ENCODE data around the gene NFE2L1. TPM values are rescaled to one million over a fixed set of nuclear protein-coding genes. Genes with fewer than 3 reads are reported as not detected.

NFE2L1 gene
- total and polyA plus RNA-seq, 12 donors, result 62.0 to 432 (median 245) TPM

GRCh38 chr17:48044851-48045250 lies 3.3 kb upstream of the NFE2L1 start:
- WGBS, 4 donors, result 90 to 93% (median 92%) methylated on average over 4 of the region's 4 CpGs
- no peak overlapping the region for H3K4me3 ChIP-seq
- no peaks in the 10 kb centered on the region for H3K27me3 ChIP-seq
- no peak for TF ChIP-seq POLR2A (IDR thresholded peaks at IDR 0.05)
- no peak for TF ChIP-seq CTCF (IDR thresholded peaks at IDR 0.05)
- no peak for DNase-seq
- no peaks in the 10 kb centered on the region for H3K36me3 ChIP-seq (replicated peaks in 1 of 2)
- no peak overlapping the region for H3K27ac ChIP-seq
- intact Hi-C loops (cut with DNase I), result no loop called here
- H3K4me1 ChIP-seq (replicated peaks in 1 of 2), result peaks cover 15 to 23% of the 10 kb centered on the region in 2 donors
- no peaks in the 10 kb centered on the region for H3K9me3 ChIP-seq (replicated peaks in 1 of 3)

GRCh38 chr17:48045316-48046001 lies 2.7 kb upstream of the NFE2L1 start:
- DNase-seq, result peak in 1 of 7 donors; percentile 12
- 60 to 83% (median 70%) methylated on average over 5 to 8 of the region's 8 CpGs for WGBS, 4 donors
- no peak for TF ChIP-seq POLR2A (IDR thresholded peaks at IDR 0.05)
- TF ChIP-seq CTCF (IDR thresholded peaks at IDR 0.05), result no peak
- intact Hi-C loops (cut with DNase I), result no loop called here
- no peak overlapping the region for H3K4me3 ChIP-seq
- no peak overlapping the region for H3K27ac ChIP-seq
- peaks cover 21 to 29% of the 10 kb centered on the region in 2 donors for H3K4me1 ChIP-seq (replicated peaks in 1 of 2)
- no peaks in the 10 kb centered on the region for H3K27me3 ChIP-seq
- no peaks in the 10 kb centered on the region for H3K9me3 ChIP-seq (replicated peaks in 1 of 3)
- no peaks in the 10 kb centered on the region for H3K36me3 ChIP-seq (replicated peaks in 1 of 2)

GRCh38 chr17:48046296-48046695 lies 1.9 kb upstream of the NFE2L1 start:
- Histone ChIP-seq H3K4me3 (peak overlapping the region in 1 of 4 donors; percentile 86), H3K27ac (no peak overlapping the region), H3K4me1 (replicated peaks in 1 of 2) (peaks cover 30 to 37% of the 10 kb centered on the region in 2 donors), H3K27me3 (no peaks in the 10 kb centered on the region), H3K36me3 (replicated peaks in 1 of 2) (peaks cover 0 to 8% of the 10 kb centered on the region in 2 donors), H3K9me3 (replicated peaks in 1 of 3) (no peaks in the 10 kb centered on the region)
- 92 to 97% (median 93%) methylated on average over 7 of the region's 7 CpGs for WGBS, 4 donors
- DNase-seq, result peak in 1 of 7 donors; percentile 16
- intact Hi-C loops (cut with DNase I), result no loop called here
- TF ChIP-seq CTCF (IDR thresholded peaks at IDR 0.05), result no peak
- TF ChIP-seq POLR2A (IDR thresholded peaks at IDR 0.05), result no peak

- intact Hi-C loops (cut with DNase I), result no loop called here
- peak overlapping the region; percentile 13 to 86 (median 42) for H3K4me3 ChIP-seq
- 3 to 6% (median 5%) methylated on average over 18 to 26 of the region's 26 CpGs for WGBS, 4 donors
- peaks cover 39 to 47% of the 10 kb centered on the region in 2 donors for H3K4me1 ChIP-seq (replicated peaks in 1 of 2)
- H3K9me3 ChIP-seq (replicated peaks in 1 of 3), result no peaks in the 10 kb centered on the region
- peak overlapping the region; percentile 78 to 98 (median 96) for H3K27ac ChIP-seq
- peaks cover 0 to 12% of the 10 kb centered on the region in 2 donors for H3K36me3 ChIP-seq (replicated peaks in 1 of 2)
- TF ChIP-seq CTCF (IDR thresholded peaks at IDR 0.05), result peak in 1 of 6 experiments; percentile 3
- TF ChIP-seq POLR2A (IDR thresholded peaks at IDR 0.05), result no peak
- peak in 1 of 7 donors; percentile 24 for DNase-seq
- no peaks in the 10 kb centered on the region for H3K27me3 ChIP-seq
Measured at GRCh38 chr17:48047113-48047740, 932 bp upstream of the NFE2L1 start.
